DOHH2 (cell line): ENCODE data around the gene PSG6.

ENCODE experiments used
- EZH2phosphoT487 ChIP-seq: fragments of 200-600 bp; sonication (generic); IDR thresholded peaks from 2 replicates; pipeline ENCODE4 v1.6.1; 2017; ENCODE audit warnings: borderline replicate concordance, mild to moderate bottlenecking, antibody characterized with exemption, low read length, moderate library complexity, mixed read lengths
- TF ChIP-seq, protein P1 (sequence below): fragments of 200-600 bp; sonication (generic); IDR thresholded peaks from one replicate; pipeline ENCODE4 v1.5.1; 2014; ENCODE audit warnings: antibody characterized with exemption, mild to moderate bottlenecking, low read depth, low read length; ENCODE audit not compliant: poor library complexity, severe bottlenecking

DNA sequence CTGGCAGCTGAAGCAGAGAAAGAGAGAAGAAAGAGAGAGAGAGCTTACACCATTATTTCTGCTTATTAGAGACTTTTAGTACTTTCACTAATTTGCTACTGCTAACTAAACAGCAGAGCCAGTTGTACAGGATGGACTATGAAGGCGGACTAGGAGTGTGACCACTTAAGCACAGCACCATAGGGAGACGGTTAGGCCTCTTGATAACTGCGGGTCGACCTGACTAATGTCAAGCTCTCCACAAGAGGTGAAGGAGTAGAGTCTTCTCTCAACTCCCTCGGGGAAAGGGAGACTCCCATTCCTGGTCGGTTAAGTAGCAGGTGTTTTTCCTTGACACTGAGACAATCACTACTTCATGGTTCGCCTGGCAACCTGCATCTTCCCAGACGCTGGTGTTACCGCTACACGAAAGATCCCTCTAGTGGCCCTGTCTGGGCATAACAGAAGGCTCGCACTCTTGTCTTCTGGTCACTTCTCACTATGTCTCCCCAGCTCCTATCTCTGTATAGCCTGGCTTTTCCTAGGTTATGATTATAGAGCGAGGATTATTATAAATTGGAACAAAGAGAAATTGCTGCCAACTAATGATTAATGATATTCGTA, 24.6 kb upstream of the PSG6 start:
- TF ChIP-seq, protein P1, sequence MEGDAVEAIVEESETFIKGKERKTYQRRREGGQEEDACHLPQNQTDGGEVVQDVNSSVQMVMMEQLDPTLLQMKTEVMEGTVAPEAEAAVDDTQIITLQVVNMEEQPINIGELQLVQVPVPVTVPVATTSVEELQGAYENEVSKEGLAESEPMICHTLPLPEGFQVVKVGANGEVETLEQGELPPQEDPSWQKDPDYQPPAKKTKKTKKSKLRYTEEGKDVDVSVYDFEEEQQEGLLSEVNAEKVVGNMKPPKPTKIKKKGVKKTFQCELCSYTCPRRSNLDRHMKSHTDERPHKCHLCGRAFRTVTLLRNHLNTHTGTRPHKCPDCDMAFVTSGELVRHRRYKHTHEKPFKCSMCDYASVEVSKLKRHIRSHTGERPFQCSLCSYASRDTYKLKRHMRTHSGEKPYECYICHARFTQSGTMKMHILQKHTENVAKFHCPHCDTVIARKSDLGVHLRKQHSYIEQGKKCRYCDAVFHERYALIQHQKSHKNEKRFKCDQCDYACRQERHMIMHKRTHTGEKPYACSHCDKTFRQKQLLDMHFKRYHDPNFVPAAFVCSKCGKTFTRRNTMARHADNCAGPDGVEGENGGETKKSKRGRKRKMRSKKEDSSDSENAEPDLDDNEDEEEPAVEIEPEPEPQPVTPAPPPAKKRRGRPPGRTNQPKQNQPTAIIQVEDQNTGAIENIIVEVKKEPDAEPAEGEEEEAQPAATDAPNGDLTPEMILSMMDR = peak; percentile 40
- TF ChIP-seq EZH2phosphoT487 = no peak
